H1 (cell line): ENCODE data around the gene RNF130.

Experiments used
- CEBPB ChIP-seq: IDR thresholded peaks from 2 replicates; pipeline ENCODE4 v1.6.1; 2012; ENCODE audit warnings: low read depth, low read length
- EP300 ChIP-seq, 2 experiments: IDR thresholded peaks; 1 replicate in 1 of 2; 2 replicates in 1 of 2; pipeline ENCODE4 v1.6.1; 2011 to 2012; ENCODE audit warnings: low read depth in 2 of 2, low read length in 2 of 2, mild to moderate bottlenecking in 2 of 2, borderline replicate concordance in 1 of 2, inconsistent platforms in 1 of 2, moderate library complexity in 1 of 2
- EZH2 ChIP-seq: fragments of 200-600 bp; sonication (generic); IDR thresholded peaks from 2 replicates; pipeline ENCODE4 v1.7.1; 2012; ENCODE audit warnings: low read depth, mild to moderate bottlenecking, moderate library complexity, low read length, inconsistent platforms; ENCODE audit not compliant: severe bottlenecking
- GABPA ChIP-seq: IDR thresholded peaks from 2 replicates; pipeline ENCODE4 v1.6.1; 2011; ENCODE audit warnings: mild to moderate bottlenecking, low read length, moderate library complexity, borderline replicate concordance; ENCODE audit not compliant: insufficient read depth
- JUN ChIP-seq: IDR thresholded peaks from 2 replicates; pipeline ENCODE4 v1.6.1; 2011; ENCODE audit warnings: low read depth, mild to moderate bottlenecking, improper control_type of control experiment, low read length
- POLR2A ChIP-seq, 2 experiments: IDR thresholded peaks; 1 replicate in 1 of 2; 2 replicates in 1 of 2; pipeline ENCODE4 v1.6.1; 2011; ENCODE audit warnings: low read depth in 2 of 2, low read length in 2 of 2, mild to moderate bottlenecking in 2 of 2; ENCODE audit errors: control extremely low read depth in 1 of 2
- POLR2AphosphoS5 ChIP-seq: IDR thresholded peaks from 2 replicates; pipeline ENCODE4 v1.6.1; 2011; ENCODE audit warnings: low read depth, low read length
- POU5F1 ChIP-seq: IDR thresholded peaks from 2 replicates; pipeline ENCODE4 v1.6.1; 2011; ENCODE audit warnings: low read depth, mild to moderate bottlenecking, low read length, moderate library complexity
- RAD21 ChIP-seq, 2 experiments: IDR thresholded peaks in 1 of 2; conservative IDR thresholded peaks in 1 of 2; 2 replicates each; pipeline ENCODE4 v1.6.1; 2011; ENCODE audit warnings: low read depth in 2 of 2, low read length in 2 of 2, improper control_type of control experiment in 1 of 2, inconsistent platforms in 1 of 2, mild to moderate bottlenecking in 1 of 2, moderate library complexity in 1 of 2
- USF2 ChIP-seq: IDR thresholded peaks from 2 replicates; pipeline ENCODE4 v1.6.1; 2011; ENCODE audit warnings: low read length, improper control_type of control experiment
- TF ChIP-seq, protein P1 (sequence below), 3 experiments: IDR thresholded peaks; 1 replicate in 2 of 3; 2 replicates in 1 of 3; pipeline versions ENCODE4 v1.5.1 to v1.6.1; 2011; ENCODE audit warnings: low read length in 3 of 3, mild to moderate bottlenecking in 3 of 3, inconsistent platforms in 2 of 3, low read depth in 1 of 3, moderate library complexity in 1 of 3; ENCODE audit not compliant: insufficient read depth in 1 of 3; ENCODE audit errors: control extremely low read depth in 1 of 3

DNA sequence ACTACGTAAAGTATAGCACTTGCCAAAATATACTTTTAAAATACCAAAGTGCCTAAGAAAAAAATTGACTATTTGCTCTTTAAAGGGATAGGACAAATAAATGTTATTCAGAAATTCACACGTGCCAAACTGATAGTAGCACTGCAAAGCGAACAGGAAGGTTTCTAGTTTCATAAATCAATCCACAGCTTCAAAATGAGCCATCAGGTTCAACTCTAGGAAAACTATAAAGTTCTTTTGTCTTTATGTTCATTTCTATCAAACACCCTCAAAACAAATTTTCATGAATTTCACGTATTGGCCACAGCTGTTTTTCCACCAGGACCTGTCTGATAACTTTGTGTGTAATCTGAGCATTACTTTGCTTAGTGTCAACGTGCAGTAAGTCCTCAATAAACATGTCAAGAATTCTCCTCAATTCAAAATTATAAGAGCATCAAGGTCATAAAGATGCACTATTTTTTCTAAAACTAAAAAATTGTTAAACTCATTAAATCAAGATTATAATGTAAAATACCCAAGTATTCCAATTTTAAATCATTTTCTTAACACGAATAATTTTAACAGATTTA lies 3.0 kb downstream of the RNF130 start:
- TF ChIP-seq RAD21 (IDR thresholded peaks at IDR 0.05 in 1 of 2, conservative IDR thresholded peaks at IDR 0.05 in 1 of 2; ENCODE audit: low read depth in 2 of 2, low read length in 2 of 2) (no peak), CEBPB (no peak), POLR2AphosphoS5 (no peak), POLR2A (IDR thresholded peaks at IDR 0.05; ENCODE audit: control extremely low read depth in 1 of 2, low read depth in 2 of 2, low read length in 2 of 2) (no peak), EZH2 (no peak), JUN (no peak), EP300 (IDR thresholded peaks at IDR 0.05; ENCODE audit: borderline replicate concordance in 1 of 2, low read depth in 2 of 2, low read length in 2 of 2) (no peak), USF2 (no peak), GABPA (no peak), POU5F1 (no peak)
- TF ChIP-seq, protein P1, sequence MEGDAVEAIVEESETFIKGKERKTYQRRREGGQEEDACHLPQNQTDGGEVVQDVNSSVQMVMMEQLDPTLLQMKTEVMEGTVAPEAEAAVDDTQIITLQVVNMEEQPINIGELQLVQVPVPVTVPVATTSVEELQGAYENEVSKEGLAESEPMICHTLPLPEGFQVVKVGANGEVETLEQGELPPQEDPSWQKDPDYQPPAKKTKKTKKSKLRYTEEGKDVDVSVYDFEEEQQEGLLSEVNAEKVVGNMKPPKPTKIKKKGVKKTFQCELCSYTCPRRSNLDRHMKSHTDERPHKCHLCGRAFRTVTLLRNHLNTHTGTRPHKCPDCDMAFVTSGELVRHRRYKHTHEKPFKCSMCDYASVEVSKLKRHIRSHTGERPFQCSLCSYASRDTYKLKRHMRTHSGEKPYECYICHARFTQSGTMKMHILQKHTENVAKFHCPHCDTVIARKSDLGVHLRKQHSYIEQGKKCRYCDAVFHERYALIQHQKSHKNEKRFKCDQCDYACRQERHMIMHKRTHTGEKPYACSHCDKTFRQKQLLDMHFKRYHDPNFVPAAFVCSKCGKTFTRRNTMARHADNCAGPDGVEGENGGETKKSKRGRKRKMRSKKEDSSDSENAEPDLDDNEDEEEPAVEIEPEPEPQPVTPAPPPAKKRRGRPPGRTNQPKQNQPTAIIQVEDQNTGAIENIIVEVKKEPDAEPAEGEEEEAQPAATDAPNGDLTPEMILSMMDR (IDR thresholded peaks at IDR 0.05; ENCODE audit: control extremely low read depth in 1 of 3, insufficient read depth in 1 of 3, low read depth in 1 of 3, low read length in 3 of 3), result no peak
